K562 (cell line): Measurements from ENCODE around the gene ARFIP2. TPM values are rescaled to one million over a fixed set of nuclear protein-coding genes. Genes with fewer than 3 reads are reported as not detected.

ENCODE experiments used
- ATAC-seq: fragments of 200-7000 bp; cut with Tn5 transposase; 3 replicates; pipeline ENCODE4 v1.9.1; 2020; ENCODE audit warnings: moderate library complexity
- BruUV-seq: library from RNA; stranded (reverse); fragments of 400-500 nt; replicated peaks from 2 replicates; lab custom pipeline; 2021; lab: Mats Ljungman, UMichigan
- CTCF ChIA-PET: fragments of 300-600 bp; formaldehyde crosslinking; extraction: SDS; loops from one replicate; lab custom pipeline; 2021; ENCODE audit warnings: low intra/inter-chr PET ratio; lab: Yijun Ruan, JAX
- POLR2A ChIA-PET: fragments of 300-600, 350-650 bp; sonication (Branson Sonifier 250); formaldehyde crosslinking; extraction: SDS; loops from one replicate; lab custom pipeline; 2021; ENCODE audit warnings: antibody characterized with exemption, inconsistent platforms; lab: Yijun Ruan, JAX
- DNase-seq, 4 experiments: peaks; one replicate each; pipeline versions ENCODE4 v3.0.0 to v3.0.0-alpha.2; 2011 to 2018; ENCODE audit warnings: low spot score in 3 of 4, mixed read lengths in 3 of 4; ENCODE audit errors: extremely low read depth in 1 of 4
- FAIRE-seq: peaks from 2 replicates; lab custom pipeline; 2011; peaks lifted over from hg19 to GRCh38; lab: Jason Lieb, UNC
- H2AFZ ChIP-seq: 2 replicates; pipeline ENCODE4 v1.6.0; 2011; ENCODE audit warnings: low read depth, low read length, control low read depth, inconsistent platforms
- H3K27ac ChIP-seq: fragments of 200-600 bp; 3 replicates; pipeline ENCODE4 v1.8.0; 2011; ENCODE audit warnings: low read depth, mild to moderate bottlenecking, control low read depth, inconsistent platforms, low read length, moderate library complexity, mixed read lengths; ENCODE audit errors: extremely low read depth
- H3K27me3 ChIP-seq, 2 experiments: fragments of 300-600 bp in 1 of 2; 2 replicates in 1 of 2; 3 replicates in 1 of 2; pipeline versions ENCODE4 v1.6.0 to v1.8.0; 2011; ENCODE audit warnings: inconsistent platforms in 2 of 2, low read length in 2 of 2, mild to moderate bottlenecking in 1 of 2, mixed read lengths in 1 of 2, moderate library complexity in 1 of 2; ENCODE audit not compliant: control insufficient read depth in 2 of 2, insufficient read depth in 2 of 2
- H3K36me3 ChIP-seq: fragments of 300-600 bp; 3 replicates; pipeline ENCODE4 v1.8.0; 2011; ENCODE audit warnings: mild to moderate bottlenecking, low read length, inconsistent platforms; ENCODE audit not compliant: control insufficient read depth, insufficient read depth
- H3K4me1 ChIP-seq, 2 experiments: fragments of 200-600 bp in 1 of 2; replicated peaks in 1 of 2; 2 replicates in 1 of 2; 3 replicates in 1 of 2; pipeline versions ENCODE4 v1.5.1 to v1.8.0; 2011; ENCODE audit warnings: inconsistent platforms in 2 of 2, low read length in 2 of 2, mild to moderate bottlenecking in 1 of 2, mixed read lengths in 1 of 2, moderate library complexity in 1 of 2; ENCODE audit not compliant: control insufficient read depth in 2 of 2, insufficient read depth in 2 of 2
- H3K4me2 ChIP-seq: 2 replicates; pipeline ENCODE4 v1.6.1; 2011; ENCODE audit warnings: low read length, control low read depth, inconsistent platforms, mixed read lengths; ENCODE audit not compliant: insufficient read depth
- H3K4me3 ChIP-seq: fragments of 200-600 bp; sonication (generic), shearing (Covaris generic); 2 replicates; pipeline ENCODE4 v1.5.1; 2016; ENCODE audit warnings: control low read depth, inconsistent platforms
- H3K79me2 ChIP-seq: fragments of 200-600 bp; 3 replicates; pipeline ENCODE4 v1.8.0; 2011; ENCODE audit warnings: low read length, inconsistent platforms; ENCODE audit not compliant: control insufficient read depth, insufficient read depth
- H3K9ac ChIP-seq, 2 experiments: 2 replicates each; pipeline versions ENCODE4 v1.6.0 to v1.6.1; 2011; ENCODE audit warnings: low read depth in 2 of 2, low read length in 2 of 2, control low read depth in 1 of 2, inconsistent platforms in 1 of 2, mild to moderate bottlenecking in 1 of 2, mixed read lengths in 1 of 2; ENCODE audit not compliant: insufficient read depth in 1 of 2
- H3K9me1 ChIP-seq: one replicate; pipeline ENCODE4 v1.6.0; 2011; ENCODE audit warnings: inconsistent platforms, mild to moderate bottlenecking, low read length, moderate library complexity; ENCODE audit not compliant: control insufficient read depth, insufficient read depth
- H3K9me3 ChIP-seq: replicated peaks from 2 replicates; pipeline ENCODE4 v1.5.1; 2011; ENCODE audit warnings: low read depth, low read length, inconsistent platforms; ENCODE audit not compliant: control insufficient read depth, insufficient read depth
- H4K20me1 ChIP-seq: replicated peaks from 2 replicates; pipeline ENCODE4 v1.6.1; 2011; ENCODE audit warnings: low read length, inconsistent platforms, mixed read lengths; ENCODE audit not compliant: control insufficient read depth, insufficient read depth
- CHD1 ChIP-seq: fragments of 200-600 bp; sonication (generic); IDR thresholded peaks from one replicate; pipeline ENCODE4 v1.6.1; 2012; ENCODE audit warnings: mild to moderate bottlenecking, moderate library complexity, low read length, inconsistent platforms
- HMG20B ChIP-seq: fragments of 250-450 bp; sonication (Bioruptor Pico); IDR thresholded peaks from 2 replicates; pipeline ENCODE4 v1.5.0; 2021; ENCODE audit warnings: mild to moderate bottlenecking
- WGBS: fragments of 100-300 bp; shearing (Covaris generic); methylation state at CpG from one replicate; pipeline ENCODE4 v1.1.6; 2016; ENCODE audit warnings: low coverage, mixed read lengths; ENCODE audit not compliant: insufficient coverage; ENCODE audit errors: missing lambda C conversion rate; 5-methylcytosine and 5-hydroxymethylcytosine counted together
- in situ Hi-C: fragments of 300-500 bp; cut with MboI; formaldehyde crosslinking; loops from 4 replicates; pipeline ENCODE4 v1.15.0; 2018; ENCODE audit warnings: inconsistent platforms, mixed read lengths
- intact Hi-C: fragments of 100-400 bp; cut with micrococcal nuclease; formaldehyde crosslinking; loops from 2 replicates; pipeline ENCODE4 v1.14.2; 2022
- polyA plus RNA-seq, 8 experiments: library from polyadenylated mRNA; depleted of rRNA in 4 of 8; stranded (reverse) in 5 of 8; unstranded in 3 of 8; fragments of >200 nt; fragmentation: Nextera tagmentation in 2 of 8; fragmentation: Illumina TruSeq in 1 of 8; extraction: Ambion mirVana in 2 of 8; extraction: Trizol in 1 of 8; gene quantifications; 2 replicates each; pipeline versions ENCODE4 v1.2.1 to v1.2.3, GENCODE V29; 2011 to 2014; ENCODE audit warnings: inconsistent platforms in 1 of 8, missing spikeins in 1 of 8
- total RNA-seq, 7 experiments: library from RNA; depleted of rRNA in 6 of 7; stranded (reverse); fragments of >200 nt in 6 of 7; fragmentation: Illumina TruSeq in 2 of 7; extraction: Trizol in 2 of 7; gene quantifications; 2 replicates each; pipeline versions ENCODE4 v1.2.1 to v1.2.3, GENCODE V29; 2011 to 2021; ENCODE audit warnings: low replicate concordance in 1 of 7
- TF ChIP-seq, protein P1 (sequence below): sonication (generic); formaldehyde crosslinking; IDR thresholded peaks from 2 replicates; pipeline ENCODE4 v1.8.0; 2022; ENCODE audit warnings: mild to moderate bottlenecking, missing genetic modification reagents
- TF ChIP-seq, protein P2 (sequence below), 3 experiments: fragments of 200-800 bp in 1 of 3; sonication (Bioruptor generic) in 1 of 3; sonication (generic) in 1 of 3; formaldehyde crosslinking in 1 of 3; IDR thresholded peaks; 2 replicates each; pipeline versions ENCODE4 v1.6.1 to v1.8.0; 2016 to 2022; ENCODE audit warnings: mild to moderate bottlenecking in 2 of 3, missing compliant biosample characterization in 2 of 3, missing genetic modification characterization in 2 of 3, missing genetic modification reagents in 1 of 3
- TF ChIP-seq, protein P3 (sequence below), 2 experiments: fragments of 450-650 bp in 1 of 2; sonication (generic) in 1 of 2; formaldehyde crosslinking in 1 of 2; IDR thresholded peaks; 2 replicates each; pipeline versions ENCODE4 v1.7.1 to v1.9.0; 2016 to 2022; ENCODE audit warnings: inconsistent platforms in 1 of 2, mild to moderate bottlenecking in 1 of 2, missing genetic modification reagents in 1 of 2

Gene ARFIP2
- total and polyA plus RNA-seq, 9 of the 15 experiments (the other 6 are each of a cell fraction or from before 2014, with no cell fraction given) = 11.8 to 74.1 (median 41.0) TPM

DNA sequence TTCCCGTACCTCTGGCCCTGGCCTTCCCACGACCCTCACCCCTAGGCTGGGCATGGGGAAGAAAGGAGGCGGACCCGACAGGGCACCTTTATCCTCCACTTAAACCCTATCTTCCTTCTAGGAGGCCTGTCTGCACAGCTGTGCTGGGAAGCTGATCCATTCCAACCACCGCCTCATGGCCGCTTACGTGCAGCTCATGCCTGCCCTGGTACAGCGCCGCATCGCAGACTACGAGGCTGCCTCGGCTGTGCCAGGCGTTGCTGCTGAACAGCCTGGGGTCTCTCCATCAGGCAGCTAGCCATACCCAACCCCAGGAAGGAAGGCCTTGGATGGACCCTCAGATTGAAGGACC is 769 bp upstream of the ARFIP2 start:
- FAIRE-seq = no peak
- H3K4me2 ChIP-seq = peak overlapping the region; percentile 97
- H3K9me3 ChIP-seq = no peaks in the 10 kb centered on the region
- peaks cover 82% of the 10 kb centered on the region for H3K36me3 ChIP-seq
- no peaks in the 10 kb centered on the region for H3K27me3 ChIP-seq
- 0% methylated on average over 6 of the region's 13 CpGs for WGBS
- H3K4me3 ChIP-seq = peak overlapping the region; percentile 87
- in situ Hi-C loops (no loop called here), intact Hi-C loops (no loop called here)
- peak in 1 of 4 experiments; percentile 12 for DNase-seq
- H3K9me1 ChIP-seq = no peaks in the 10 kb centered on the region
- no TSS peak for BruUV-seq
- POLR2A ChIA-PET = interaction anchor here (0.6 to 1.7 kb wide), 11 partner anchors 8 to 263 kb away, joined by 3 to 7 read pairs (median 3); partner anchors contain the start of genes MRPL17 and TRIM3
- peak overlapping the region; percentile 95 to 99 for H3K9ac ChIP-seq
- H3K79me2 ChIP-seq = peaks cover 53% of the 10 kb centered on the region
- no peaks in the 10 kb centered on the region; the same call in 1 of the 2 replicates for H4K20me1 ChIP-seq
- peak overlapping the region; percentile 87; the same call in 1 of the 2 replicates for H2AFZ ChIP-seq
- ATAC-seq = peak; percentile 36
- CTCF ChIA-PET = no interaction called here
- peaks cover 14 to 17% of the 10 kb centered on the region in 2 experiments; a peak in 4 of 5 replicates for H3K4me1 ChIP-seq
- peak overlapping the region; percentile 93 for H3K27ac ChIP-seq
- TF ChIP-seq, protein P1, sequence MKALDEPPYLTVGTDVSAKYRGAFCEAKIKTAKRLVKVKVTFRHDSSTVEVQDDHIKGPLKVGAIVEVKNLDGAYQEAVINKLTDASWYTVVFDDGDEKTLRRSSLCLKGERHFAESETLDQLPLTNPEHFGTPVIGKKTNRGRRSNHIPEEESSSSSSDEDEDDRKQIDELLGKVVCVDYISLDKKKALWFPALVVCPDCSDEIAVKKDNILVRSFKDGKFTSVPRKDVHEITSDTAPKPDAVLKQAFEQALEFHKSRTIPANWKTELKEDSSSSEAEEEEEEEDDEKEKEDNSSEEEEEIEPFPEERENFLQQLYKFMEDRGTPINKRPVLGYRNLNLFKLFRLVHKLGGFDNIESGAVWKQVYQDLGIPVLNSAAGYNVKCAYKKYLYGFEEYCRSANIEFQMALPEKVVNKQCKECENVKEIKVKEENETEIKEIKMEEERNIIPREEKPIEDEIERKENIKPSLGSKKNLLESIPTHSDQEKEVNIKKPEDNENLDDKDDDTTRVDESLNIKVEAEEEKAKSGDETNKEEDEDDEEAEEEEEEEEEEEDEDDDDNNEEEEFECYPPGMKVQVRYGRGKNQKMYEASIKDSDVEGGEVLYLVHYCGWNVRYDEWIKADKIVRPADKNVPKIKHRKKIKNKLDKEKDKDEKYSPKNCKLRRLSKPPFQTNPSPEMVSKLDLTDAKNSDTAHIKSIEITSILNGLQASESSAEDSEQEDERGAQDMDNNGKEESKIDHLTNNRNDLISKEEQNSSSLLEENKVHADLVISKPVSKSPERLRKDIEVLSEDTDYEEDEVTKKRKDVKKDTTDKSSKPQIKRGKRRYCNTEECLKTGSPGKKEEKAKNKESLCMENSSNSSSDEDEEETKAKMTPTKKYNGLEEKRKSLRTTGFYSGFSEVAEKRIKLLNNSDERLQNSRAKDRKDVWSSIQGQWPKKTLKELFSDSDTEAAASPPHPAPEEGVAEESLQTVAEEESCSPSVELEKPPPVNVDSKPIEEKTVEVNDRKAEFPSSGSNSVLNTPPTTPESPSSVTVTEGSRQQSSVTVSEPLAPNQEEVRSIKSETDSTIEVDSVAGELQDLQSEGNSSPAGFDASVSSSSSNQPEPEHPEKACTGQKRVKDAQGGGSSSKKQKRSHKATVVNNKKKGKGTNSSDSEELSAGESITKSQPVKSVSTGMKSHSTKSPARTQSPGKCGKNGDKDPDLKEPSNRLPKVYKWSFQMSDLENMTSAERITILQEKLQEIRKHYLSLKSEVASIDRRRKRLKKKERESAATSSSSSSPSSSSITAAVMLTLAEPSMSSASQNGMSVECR = 0 out of 2 replicates have a peak, but pooled peaks have one; percentile 39
- no peak for TF ChIP-seq HMG20B (CRISPR knock-in tag)
- TF ChIP-seq, protein P2, sequence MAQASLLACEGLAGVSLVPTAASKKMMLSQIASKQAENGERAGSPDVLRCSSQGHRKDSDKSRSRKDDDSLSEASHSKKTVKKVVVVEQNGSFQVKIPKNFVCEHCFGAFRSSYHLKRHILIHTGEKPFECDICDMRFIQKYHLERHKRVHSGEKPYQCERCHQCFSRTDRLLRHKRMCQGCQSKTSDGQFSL (CRISPR knock-in tag; IDR thresholded peaks at IDR 0.05) = no peak
- TF ChIP-seq, protein P2 (tag; IDR thresholded peaks at IDR 0.05) = 0 out of 4 replicates have a peak, but pooled peaks of 1 of the 2 experiments have one; percentile 27
- peak; percentile 41 for TF ChIP-seq CHD1
- TF ChIP-seq, protein P3, sequence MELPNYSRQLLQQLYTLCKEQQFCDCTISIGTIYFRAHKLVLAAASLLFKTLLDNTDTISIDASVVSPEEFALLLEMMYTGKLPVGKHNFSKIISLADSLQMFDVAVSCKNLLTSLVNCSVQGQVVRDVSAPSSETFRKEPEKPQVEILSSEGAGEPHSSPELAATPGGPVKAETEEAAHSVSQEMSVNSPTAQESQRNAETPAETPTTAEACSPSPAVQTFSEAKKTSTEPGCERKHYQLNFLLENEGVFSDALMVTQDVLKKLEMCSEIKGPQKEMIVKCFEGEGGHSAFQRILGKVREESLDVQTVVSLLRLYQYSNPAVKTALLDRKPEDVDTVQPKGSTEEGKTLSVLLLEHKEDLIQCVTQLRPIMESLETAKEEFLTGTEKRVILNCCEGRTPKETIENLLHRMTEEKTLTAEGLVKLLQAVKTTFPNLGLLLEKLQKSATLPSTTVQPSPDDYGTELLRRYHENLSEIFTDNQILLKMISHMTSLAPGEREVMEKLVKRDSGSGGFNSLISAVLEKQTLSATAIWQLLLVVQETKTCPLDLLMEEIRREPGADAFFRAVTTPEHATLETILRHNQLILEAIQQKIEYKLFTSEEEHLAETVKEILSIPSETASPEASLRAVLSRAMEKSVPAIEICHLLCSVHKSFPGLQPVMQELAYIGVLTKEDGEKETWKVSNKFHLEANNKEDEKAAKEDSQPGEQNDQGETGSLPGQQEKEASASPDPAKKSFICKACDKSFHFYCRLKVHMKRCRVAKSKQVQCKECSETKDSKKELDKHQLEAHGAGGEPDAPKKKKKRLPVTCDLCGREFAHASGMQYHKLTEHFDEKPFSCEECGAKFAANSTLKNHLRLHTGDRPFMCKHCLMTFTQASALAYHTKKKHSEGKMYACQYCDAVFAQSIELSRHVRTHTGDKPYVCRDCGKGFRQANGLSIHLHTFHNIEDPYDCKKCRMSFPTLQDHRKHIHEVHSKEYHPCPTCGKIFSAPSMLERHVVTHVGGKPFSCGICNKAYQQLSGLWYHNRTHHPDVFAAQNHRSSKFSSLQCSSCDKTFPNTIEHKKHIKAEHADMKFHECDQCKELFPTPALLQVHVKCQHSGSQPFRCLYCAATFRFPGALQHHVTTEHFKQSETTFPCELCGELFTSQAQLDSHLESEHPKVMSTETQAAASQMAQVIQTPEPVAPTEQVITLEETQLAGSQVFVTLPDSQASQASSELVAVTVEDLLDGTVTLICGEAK (IDR thresholded peaks at IDR 0.05) = no peak
- TF ChIP-seq, protein P3 (CRISPR knock-in tag; IDR thresholded peaks at IDR 0.05) = 0 out of 2 replicates have a peak, but pooled peaks have one; percentile 32
